HPDE6-E6E7 (cell line): Measurements from ENCODE around the gene SUSD3.
"Not testable (repeated sequence)": the region's sequence is repeated elsewhere in the genome, so short reads cannot be mapped to it uniquely, and the experiment has no call there.

Source experiments
- DNase-seq: peaks from one replicate; pipeline ENCODE4 v3.0.0; 2011; ENCODE audit warnings: missing footprints; ENCODE audit errors: extremely low spot score

The SUSD3 gene

GRCh38 chr9:93092251-93092991 is 33.9 kb downstream of the SUSD3 start:
- DNase-seq, result no peak

- DNase-seq, result no peak
Observed at GRCh38 chr9:93093127-93093876, 34.8 kb downstream of the SUSD3 start.

GRCh38 chr9:93093877-93094657 is 35.6 kb downstream of the SUSD3 start:
- no peak for DNase-seq

- no peak for DNase-seq
Observed at GRCh38 chr9:93094658-93095204, 36.2 kb downstream of the SUSD3 start.

- DNase-seq, result peak; percentile 89
Observed at GRCh38 chr9:93095205-93096130, 37.0 kb downstream of the SUSD3 start.

GRCh38 chr9:93096131-93096802 is 37.8 kb downstream of the SUSD3 start, which contains the start of gene CARD19:
TSS of gene CARD19 (plus strand) at chr9:93096217. CDS start at chr9:93096346, 129 bp downstream.
- DNase-seq, result no peak

GRCh38 chr9:93096811-93097382 is 38.4 kb downstream of the SUSD3 start:
- DNase-seq, result no peak

GRCh38 chr9:93097511-93098201 is 39.2 kb downstream of the SUSD3 start:
- DNase-seq, result no peak

- DNase-seq, result peak; percentile 94
Observed at GRCh38 chr9:93098236-93098946, 39.9 kb downstream of the SUSD3 start.

GRCh38 chr9:93099551-93100275 is 41.2 kb downstream of the SUSD3 start:
- DNase-seq, result no peak

GRCh38 chr9:93100276-93100636 is 41.8 kb downstream of the SUSD3 start:
- DNase-seq, result no peak

- not testable (repeated sequence) for DNase-seq
Observed at GRCh38 chr9:93101086-93101485, 42.6 kb downstream of the SUSD3 start.

GRCh38 chr9:93105620-93106019 is 47.1 kb downstream of the SUSD3 start:
- DNase-seq, result no peak

GRCh38 chr9:93107151-93107824 is 48.8 kb downstream of the SUSD3 start:
- DNase-seq, result no peak

GRCh38 chr9:93107825-93108161 is 49.3 kb downstream of the SUSD3 start:
- no peak for DNase-seq

- no peak for DNase-seq
Observed at GRCh38 chr9:93108291-93109041, 50.0 kb downstream of the SUSD3 start.

- no peak for DNase-seq
Observed at GRCh38 chr9:93110311-93110855, 51.9 kb downstream of the SUSD3 start.
